Cortex of kidney (tissue), 1 donor: ENCODE results near the gene GOLPH3L.
"Not testable (repeated sequence)": the region's sequence is repeated elsewhere in the genome, so short reads cannot be mapped to it uniquely, and the experiment has no call there.

Source experiments
- DNase-seq: peaks from one replicate; lab custom pipeline; 2025; lab: John Stamatoyannopoulos, UW

Gene GOLPH3L

GRCh38 chr1:150615346-150616201, 81.4 kb downstream of the GOLPH3L start:
- no peak for DNase-seq

- no peak for DNase-seq
These were observed 83.7 kb downstream of the GOLPH3L start for GRCh38 chr1:150613061-150613920.

- DNase-seq, result no peak
These were observed 85.0 kb downstream of the GOLPH3L start for GRCh38 chr1:150612014-150612345.

- no peak for DNase-seq
These were observed 86.4 kb downstream of the GOLPH3L start for GRCh38 chr1:150610576-150610975.

- DNase-seq, result no peak
These were observed 87.2 kb downstream of the GOLPH3L start for GRCh38 chr1:150609732-150610131.

- DNase-seq, result no peak
These were observed 90.4 kb downstream of the GOLPH3L start for GRCh38 chr1:150606463-150607142.

GRCh38 chr1:150605451-150605731, 91.6 kb downstream of the GOLPH3L start:
- not testable (repeated sequence) for DNase-seq

- DNase-seq, result no peak
These were observed 92.7 kb downstream of the GOLPH3L start for GRCh38 chr1:150604226-150604588.

GRCh38 chr1:150603711-150604110, 93.2 kb downstream of the GOLPH3L start:
- no peak for DNase-seq

GRCh38 chr1:150602372-150602771, 94.6 kb downstream of the GOLPH3L start:
- DNase-seq, result not testable (repeated sequence)

GRCh38 chr1:150601540-150601939, 95.4 kb downstream of the GOLPH3L start:
- no peak for DNase-seq

GRCh38 chr1:150598346-150598745, 98.6 kb downstream of the GOLPH3L start:
- not testable (repeated sequence) for DNase-seq

GRCh38 chr1:150596976-150597375, 100.0 kb downstream of the GOLPH3L start:
- no peak for DNase-seq
